GM15510 (cell line): ENCODE data around the gene CAPN8.

ENCODE experiments used
- POLR2A ChIP-seq: IDR thresholded peaks from 3 replicates; pipeline ENCODE4 v1.6.1; 2011; ENCODE audit warnings: borderline replicate concordance; ENCODE audit not compliant: insufficient read length; ENCODE audit errors: extremely low read depth

CAPN8 gene

DNA sequence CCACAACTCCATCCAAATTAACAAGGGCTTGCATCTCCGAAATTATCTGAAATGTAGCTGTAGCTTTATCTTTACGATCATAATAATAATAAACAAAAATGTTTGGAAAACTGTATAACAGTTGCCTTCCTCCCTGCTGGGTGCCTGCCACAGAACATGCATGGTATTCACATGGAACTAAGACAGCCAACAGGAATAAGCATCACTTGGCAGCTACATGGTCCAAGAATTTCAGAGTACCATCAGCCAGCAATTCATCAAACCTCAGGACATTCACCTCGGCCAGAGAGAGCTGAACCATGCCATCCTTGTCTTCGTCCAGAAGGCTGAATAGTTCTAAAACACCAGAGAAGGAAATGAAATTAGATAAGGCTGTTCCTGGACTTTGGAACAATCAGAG lies 122.7 kb downstream of the CAPN8 start:
- TF ChIP-seq POLR2A = no peak

DNA sequence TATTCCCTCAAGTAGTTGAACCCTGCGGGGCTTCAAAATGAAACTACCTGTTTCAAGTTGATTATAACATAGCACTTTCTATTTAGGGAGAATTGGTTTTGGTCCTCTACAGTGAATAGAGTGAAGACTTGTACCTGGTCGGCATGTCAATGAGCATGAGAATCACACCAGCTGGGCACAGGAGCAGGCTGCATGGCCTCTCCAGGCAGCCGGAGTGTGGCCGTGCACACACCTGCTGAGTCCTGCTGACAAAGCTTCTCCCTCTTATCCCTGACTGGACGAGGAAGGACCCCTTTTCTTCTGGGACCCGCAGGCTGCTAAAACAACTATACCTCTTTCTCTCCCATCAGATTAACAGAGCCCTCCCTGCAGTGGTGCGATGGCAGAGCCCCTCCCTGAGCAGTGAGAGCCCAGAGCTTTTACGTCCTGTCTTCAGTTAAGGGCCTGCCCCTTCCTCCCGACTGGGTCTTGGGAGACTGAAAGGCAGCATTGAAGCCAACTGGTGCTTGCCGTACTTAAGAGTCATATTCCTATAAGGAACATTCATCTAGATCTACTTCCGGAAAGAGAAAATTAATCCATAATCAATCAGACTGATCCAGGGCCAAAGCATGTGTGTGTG lies 124.9 kb downstream of the CAPN8 start:
- TF ChIP-seq POLR2A = no peak

DNA sequence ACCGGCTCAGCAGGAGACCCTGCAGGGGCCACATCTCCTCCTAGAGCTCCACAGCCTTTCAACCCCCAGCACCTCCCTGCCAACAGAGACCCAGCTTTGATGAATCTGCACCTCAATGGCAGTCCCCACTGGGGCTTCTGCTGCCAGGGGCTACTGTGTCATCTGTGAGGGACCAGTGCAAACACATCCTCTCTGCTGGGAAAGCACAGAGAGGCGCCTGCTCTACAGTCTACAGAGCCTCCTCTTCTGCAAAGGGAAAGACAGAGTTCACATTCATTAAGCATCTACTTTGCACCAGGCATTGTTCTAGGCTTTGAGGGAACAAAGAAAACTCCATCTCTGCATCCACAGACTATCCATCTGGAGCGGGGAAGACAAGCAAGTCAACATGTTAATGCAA lies 125.8 kb downstream of the CAPN8 start:
- TF ChIP-seq POLR2A = no peak

GRCh38 chr1:223538981-223539380 lies 126.5 kb downstream of the CAPN8 start:
- TF ChIP-seq POLR2A = no peak

GRCh38 chr1:223535319-223535718 lies 130.2 kb downstream of the CAPN8 start:
- TF ChIP-seq POLR2A = no peak

- TF ChIP-seq POLR2A = no peak
Measured at GRCh38 chr1:223534677-223535076, 130.8 kb downstream of the CAPN8 start.

DNA sequence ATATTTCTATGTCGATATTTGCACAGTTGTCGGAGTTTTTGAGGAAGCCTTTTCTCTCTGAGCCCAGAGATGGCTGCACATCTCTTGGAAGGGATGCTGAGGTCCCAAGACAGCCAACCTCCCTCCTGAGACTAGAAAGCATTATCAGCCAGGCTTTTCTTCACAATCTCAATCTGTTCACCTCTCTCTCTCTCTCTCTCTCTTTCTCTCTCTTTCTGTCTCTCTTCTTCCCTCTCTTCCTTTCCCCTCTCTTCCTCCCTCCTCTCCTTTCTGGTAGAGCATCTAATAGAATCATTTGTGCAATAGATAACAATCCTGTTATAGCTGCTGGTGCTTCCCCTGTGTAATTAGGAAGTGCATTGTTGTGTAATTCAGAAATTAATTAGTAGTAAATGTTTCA lies 131.8 kb downstream of the CAPN8 start:
- no peak for TF ChIP-seq POLR2A

DNA sequence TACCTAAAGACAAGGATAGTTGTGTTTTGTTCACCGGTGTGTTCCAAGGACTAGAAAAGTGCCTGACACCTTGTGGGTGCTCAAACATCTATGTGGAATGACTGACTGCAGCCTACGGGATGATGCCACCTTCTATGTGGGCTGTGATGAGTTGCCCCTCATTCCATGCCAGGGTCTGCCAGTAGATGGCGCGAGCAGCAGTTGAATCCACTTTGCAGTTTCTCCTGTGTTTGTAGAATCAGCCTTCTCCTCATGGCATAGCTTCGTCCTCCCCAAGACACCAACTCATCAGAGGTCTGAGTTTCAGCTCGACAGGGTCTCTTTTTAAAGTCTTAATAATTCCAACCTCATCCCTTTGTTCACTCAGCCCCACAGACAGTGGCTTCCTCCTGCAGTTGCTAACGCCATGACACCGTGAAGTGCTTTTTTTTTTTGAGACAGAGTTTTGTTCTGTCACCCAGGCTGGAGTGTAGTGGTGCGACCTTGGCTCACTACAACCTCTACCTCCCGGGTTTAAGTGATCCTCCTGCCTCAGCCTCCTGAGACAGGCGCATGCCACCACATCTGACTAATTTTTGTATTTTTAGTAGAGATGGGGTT lies 133.7 kb downstream of the CAPN8 start:
- no peak for TF ChIP-seq POLR2A

DNA sequence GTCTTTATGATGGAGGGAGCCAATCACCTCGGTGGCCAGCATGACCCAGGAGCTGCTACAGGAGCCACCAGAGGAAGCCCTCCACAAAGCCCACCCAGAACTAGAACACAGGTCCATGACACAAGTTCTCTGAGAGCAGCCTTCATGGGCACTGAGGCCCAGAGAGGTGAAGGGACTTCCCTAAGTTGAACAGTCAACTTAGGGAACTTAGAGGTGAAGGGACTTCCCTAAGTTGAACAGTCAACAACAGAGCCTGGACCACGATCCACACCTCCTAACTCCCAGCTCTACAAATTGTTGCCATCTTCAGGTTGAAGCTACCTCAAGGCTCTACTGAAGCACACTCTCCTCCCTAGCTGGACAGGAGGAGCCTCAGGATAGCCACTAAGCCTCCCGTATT lies 139.5 kb downstream of the CAPN8 start:
- TF ChIP-seq POLR2A = no peak

- no peak for TF ChIP-seq POLR2A
Measured at GRCh38 chr1:223525546-223525945, 140.0 kb downstream of the CAPN8 start.

GRCh38 chr1:223524930-223525451 lies 140.5 kb downstream of the CAPN8 start:
- TF ChIP-seq POLR2A = no peak

DNA sequence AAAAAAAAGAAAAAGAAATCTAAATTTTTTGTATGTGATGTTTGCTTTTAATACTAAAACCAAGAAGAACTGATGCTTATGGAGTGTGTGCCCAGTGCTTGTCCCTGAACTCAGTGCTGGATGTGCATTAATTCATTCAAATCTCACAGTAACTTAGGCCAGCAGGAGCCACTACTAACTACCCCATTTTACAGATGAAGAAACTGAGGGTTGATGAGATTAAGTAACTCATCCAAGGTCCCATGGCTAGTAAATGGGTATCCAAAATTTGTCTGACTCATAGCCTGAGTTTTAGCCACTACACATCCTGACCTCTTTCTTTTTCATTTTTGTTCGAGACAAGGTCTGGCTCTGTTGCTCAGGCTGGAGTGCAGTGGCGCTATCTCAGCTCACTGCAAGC lies 144.4 kb downstream of the CAPN8 start:
- TF ChIP-seq POLR2A = no peak

GRCh38 chr1:223520200-223520599 lies 145.3 kb downstream of the CAPN8 start:
- TF ChIP-seq POLR2A = no peak

DNA sequence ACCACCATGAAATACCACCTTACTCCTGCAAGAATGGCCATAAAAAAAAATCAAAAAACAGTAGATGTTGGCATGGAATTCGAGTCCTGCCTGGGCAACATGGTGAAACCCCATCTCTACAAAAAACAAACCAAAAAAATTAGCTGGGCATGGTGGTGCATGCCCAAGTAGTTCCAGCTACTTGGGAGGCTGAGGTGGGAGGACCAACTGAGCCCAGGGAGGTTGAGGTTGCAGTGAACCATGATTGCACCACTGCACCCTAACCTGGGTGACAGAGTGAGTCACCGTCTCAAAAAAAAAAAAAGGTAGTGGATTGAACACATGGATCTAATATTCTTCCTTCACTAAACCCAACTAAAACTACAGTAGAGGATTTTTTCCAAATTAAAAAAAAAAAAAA lies 146.4 kb downstream of the CAPN8 start:
- no peak for TF ChIP-seq POLR2A

GRCh38 chr1:223515926-223516325 lies 149.6 kb downstream of the CAPN8 start:
- TF ChIP-seq POLR2A = no peak

DNA sequence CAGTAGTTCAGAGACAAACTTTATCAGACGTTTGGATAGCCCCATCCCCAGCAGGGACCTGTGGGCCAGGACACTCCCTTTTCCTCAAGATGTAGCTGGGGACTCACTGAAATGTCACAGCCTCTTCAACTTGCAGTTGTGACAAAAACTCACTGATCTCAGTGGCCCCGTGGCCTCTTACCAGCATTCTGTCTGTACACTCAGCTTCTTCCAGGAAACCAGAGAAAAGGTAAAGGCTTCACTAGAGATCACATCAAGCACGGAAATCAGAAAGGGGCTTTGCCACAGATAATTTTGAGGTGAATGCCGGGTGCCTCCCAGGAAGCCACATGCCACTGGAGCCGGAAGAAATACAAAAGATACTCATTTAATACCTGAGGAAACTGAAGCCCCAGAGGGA lies 150.1 kb downstream of the CAPN8 start:
- TF ChIP-seq POLR2A = no peak
